Mesendoderm (in vitro differentiated cells): ENCODE measurements around the gene ABHD2.

Source experiments
- DNase-seq: peaks from one replicate; pipeline ENCODE4 v3.0.0; 2013
- H2AK5ac ChIP-seq: 2 replicates; pipeline ENCODE4 v1.6.1; 2013; ENCODE audit warnings: low read length, inconsistent platforms
- H2BK120ac ChIP-seq: 2 replicates; pipeline ENCODE4 v1.6.1; 2013; ENCODE audit warnings: low read depth, mild to moderate bottlenecking, low read length, moderate library complexity, mixed read lengths
- H2BK15ac ChIP-seq: replicated peaks from 2 replicates; pipeline ENCODE4 v1.6.1; 2013; ENCODE audit warnings: low read depth, mild to moderate bottlenecking, moderate library complexity
- H2BK5ac ChIP-seq: 2 replicates; pipeline ENCODE4 v1.6.1; 2013; ENCODE audit warnings: low read length, inconsistent platforms
- H3K18ac ChIP-seq: 2 replicates; pipeline ENCODE4 v1.6.1; 2013; ENCODE audit warnings: mild to moderate bottlenecking, low read length, mixed read lengths
- H3K23ac ChIP-seq: one replicate; pipeline ENCODE4 v1.6.1; 2013; ENCODE audit warnings: low read length
- H3K27ac ChIP-seq: 2 replicates; pipeline ENCODE4 v1.5.1; 2013; ENCODE audit warnings: low read depth, mild to moderate bottlenecking, inconsistent platforms, low read length, moderate library complexity
- H3K27me3 ChIP-seq: 2 replicates; pipeline ENCODE4 v1.6.1; 2013; ENCODE audit warnings: low read length, control low read depth, mild to moderate bottlenecking, inconsistent platforms; ENCODE audit not compliant: insufficient read depth, poor library complexity
- H3K36me3 ChIP-seq: 2 replicates; pipeline ENCODE4 v1.6.1; 2013; ENCODE audit warnings: low read length, inconsistent platforms; ENCODE audit not compliant: control insufficient read depth, insufficient read depth
- H3K4ac ChIP-seq: one replicate; pipeline ENCODE4 v1.6.1; 2013; ENCODE audit warnings: low read depth, mild to moderate bottlenecking, low read length, moderate library complexity
- H3K4me1 ChIP-seq: 2 replicates; pipeline ENCODE4 v1.6.1; 2013; ENCODE audit warnings: low read depth, low read length, inconsistent platforms; ENCODE audit not compliant: control insufficient read depth
- H3K4me2 ChIP-seq: 2 replicates; pipeline ENCODE4 v1.6.1; 2013; ENCODE audit warnings: low read length
- H3K4me3 ChIP-seq: 2 replicates; pipeline ENCODE4 v1.5.1; 2013; ENCODE audit warnings: mild to moderate bottlenecking, low read length
- H3K56ac ChIP-seq: one replicate; pipeline ENCODE4 v1.6.1; 2013; ENCODE audit warnings: low read length
- H3K79me1 ChIP-seq: 2 replicates; pipeline ENCODE4 v1.6.1; 2013; ENCODE audit warnings: low read length, inconsistent platforms
- H3K79me2 ChIP-seq: 2 replicates; pipeline ENCODE4 v1.6.1; 2013; ENCODE audit warnings: mild to moderate bottlenecking, low read length; ENCODE audit not compliant: control insufficient read depth, insufficient read depth
- H3K9ac ChIP-seq: 2 replicates; pipeline ENCODE4 v1.6.1; 2013; ENCODE audit warnings: low read length, inconsistent platforms
- H4K5ac ChIP-seq: one replicate; pipeline ENCODE4 v1.6.1; 2013; ENCODE audit warnings: low read length
- H4K8ac ChIP-seq: one replicate; pipeline ENCODE4 v1.6.1; 2013; ENCODE audit warnings: low read depth, mild to moderate bottlenecking, control low read depth, low read length, moderate library complexity
- WGBS: extraction: QIAGEN DNeasy Blood & Tissue Kit; methylation state at CpG from one replicate; pipeline ENCODE4 v1.1.7; 2013; ENCODE audit warnings: low lambda C conversion rate, missing lambda C conversion rate; ENCODE audit not compliant: insufficient coverage; ENCODE audit errors: extremely low coverage; 5-methylcytosine and 5-hydroxymethylcytosine counted together

The ABHD2 gene

GRCh38 chr15:89058876-89059405 is 29.3 kb upstream of the ABHD2 start:
- no peak overlapping the region for H2BK120ac ChIP-seq
- no peak overlapping the region for H3K4ac ChIP-seq
- no peak overlapping the region for H2AK5ac ChIP-seq
- no peak overlapping the region for H2BK15ac ChIP-seq
- no peaks in the 10 kb centered on the region for H3K27me3 ChIP-seq
- no peak overlapping the region for H3K56ac ChIP-seq
- H3K4me2 ChIP-seq: no peak overlapping the region
- H3K79me2 ChIP-seq: no peaks in the 10 kb centered on the region
- H3K18ac ChIP-seq: no peak overlapping the region
- no peaks in the 10 kb centered on the region for H3K79me1 ChIP-seq
- H3K4me3 ChIP-seq: no peak overlapping the region
- no peak overlapping the region for H3K27ac ChIP-seq
- no peak overlapping the region for H2BK5ac ChIP-seq
- no CpG with 5 or more reads among the region's 5 CpGs for WGBS
- H4K8ac ChIP-seq: no peak overlapping the region
- DNase-seq: no peak
- no peak overlapping the region for H3K23ac ChIP-seq
- H3K4me1 ChIP-seq: no peaks in the 10 kb centered on the region
- no peak overlapping the region for H3K9ac ChIP-seq
- H4K5ac ChIP-seq: no peak overlapping the region
- H3K36me3 ChIP-seq: no peaks in the 10 kb centered on the region

- Histone ChIP-seq H3K79me2 (no peaks in the 10 kb centered on the region), H3K9ac (no peak overlapping the region), H3K18ac (no peak overlapping the region), H3K27me3 (no peaks in the 10 kb centered on the region), H3K4me1 (no peaks in the 10 kb centered on the region), H4K5ac (no peak overlapping the region), H2AK5ac (no peak overlapping the region), H3K79me1 (no peaks in the 10 kb centered on the region), H3K36me3 (no peaks in the 10 kb centered on the region), H3K27ac (no peak overlapping the region), H2BK120ac (no peak overlapping the region), H3K4me2 (no peak overlapping the region), H3K4me3 (no peak overlapping the region), H2BK5ac (no peak overlapping the region), H3K56ac (no peak overlapping the region), H2BK15ac (no peak overlapping the region), H3K23ac (no peak overlapping the region), H3K4ac (no peak overlapping the region), H4K8ac (no peak overlapping the region)
- WGBS: no CpG with 5 or more reads among the region's 1 CpG
- no peak for DNase-seq
Observed at GRCh38 chr15:89066280-89066679, 22.0 kb upstream of the ABHD2 start.

GRCh38 chr15:89067751-89068150 is 20.5 kb upstream of the ABHD2 start:
- Histone ChIP-seq H3K9ac (no peak overlapping the region), H2BK5ac (no peak overlapping the region), H4K8ac (no peak overlapping the region), H3K27me3 (no peaks in the 10 kb centered on the region), H3K4me1 (no peaks in the 10 kb centered on the region), H3K4me2 (no peak overlapping the region), H3K18ac (no peak overlapping the region), H3K56ac (no peak overlapping the region), H3K36me3 (no peaks in the 10 kb centered on the region), H3K79me2 (no peaks in the 10 kb centered on the region), H3K23ac (no peak overlapping the region), H2BK15ac (no peak overlapping the region), H2BK120ac (no peak overlapping the region), H3K4ac (no peak overlapping the region), H3K79me1 (no peaks in the 10 kb centered on the region), H3K27ac (no peak overlapping the region), H4K5ac (no peak overlapping the region), H3K4me3 (no peak overlapping the region), H2AK5ac (no peak overlapping the region)
- DNase-seq: no peak
- WGBS: no CpG with 5 or more reads among the region's 1 CpG

GRCh38 chr15:89068325-89068784 is 19.9 kb upstream of the ABHD2 start:
- Histone ChIP-seq H3K18ac (no peak overlapping the region), H3K27me3 (no peaks in the 10 kb centered on the region), H3K4me3 (no peak overlapping the region), H3K4ac (no peak overlapping the region), H3K4me1 (no peaks in the 10 kb centered on the region), H2AK5ac (no peak overlapping the region), H4K8ac (no peak overlapping the region), H3K56ac (no peak overlapping the region), H3K79me1 (no peaks in the 10 kb centered on the region), H3K27ac (no peak overlapping the region), H3K36me3 (no peaks in the 10 kb centered on the region), H4K5ac (no peak overlapping the region), H2BK120ac (no peak overlapping the region), H3K9ac (no peak overlapping the region), H3K79me2 (no peaks in the 10 kb centered on the region), H2BK15ac (no peak overlapping the region), H3K23ac (no peak overlapping the region), H2BK5ac (no peak overlapping the region), H3K4me2 (no peak overlapping the region)
- DNase-seq: no peak
- WGBS: no CpG with 5 or more reads among the region's 5 CpGs

- Histone ChIP-seq H4K5ac (no peak overlapping the region), H3K27me3 (no peaks in the 10 kb centered on the region), H3K4ac (no peak overlapping the region), H3K79me2 (no peaks in the 10 kb centered on the region), H3K18ac (no peak overlapping the region), H3K9ac (no peak overlapping the region), H3K23ac (no peak overlapping the region), H2BK15ac (no peak overlapping the region), H3K56ac (no peak overlapping the region), H2BK120ac (no peak overlapping the region), H3K4me1 (peaks cover 2% of the 10 kb centered on the region), H3K79me1 (no peaks in the 10 kb centered on the region), H3K4me3 (no peak overlapping the region), H2AK5ac (no peak overlapping the region), H4K8ac (no peak overlapping the region), H2BK5ac (no peak overlapping the region), H3K4me2 (no peak overlapping the region), H3K27ac (no peak overlapping the region), H3K36me3 (no peaks in the 10 kb centered on the region)
- DNase-seq: no peak
- no CpG with 5 or more reads among the region's 7 CpGs for WGBS
Observed at GRCh38 chr15:89070197-89071124, 17.8 kb upstream of the ABHD2 start.
